ENCODE results near the gene EPHA5. TPM values are rescaled to one million over a fixed set of nuclear protein-coding genes. Genes with fewer than 3 reads are reported as not detected.

The EPHA5 gene
- total RNA-seq, 1 donor from 2014 or later: 1.2 TPM

GRCh38 chr4:65341557-65341956, 328.7 kb downstream of the EPHA5 start:
- no peaks in the 10 kb centered on the region for H3K79me2 ChIP-seq (ENCODE audit: insufficient read depth, low read length)
- DNase-seq (ENCODE audit: low read depth) (no peak), FAIRE-seq (no peak)
- H3K9me3 ChIP-seq (ENCODE audit: insufficient read depth, low read depth, low read length): no peaks in the 10 kb centered on the region
- no peak overlapping the region for H2AFZ ChIP-seq (ENCODE audit: low read depth, low read length)
- Mint-ChIP-seq H3K4me1 (ENCODE audit: low read depth, unreplicated experiment) (peaks cover 7% of the 10 kb centered on the region), H3K36me3 (ENCODE audit: low read depth, unreplicated experiment) (no peaks in the 10 kb centered on the region), H3K4me3 (ENCODE audit: unreplicated experiment) (no peak overlapping the region), H3K27ac (ENCODE audit: unreplicated experiment) (no peak overlapping the region), H3K9me3 (ENCODE audit: unreplicated experiment) (peaks cover 2% of the 10 kb centered on the region), H3K27me3 (ENCODE audit: low read depth, unreplicated experiment) (no peaks in the 10 kb centered on the region)
- TF ChIP-seq, protein P1, sequence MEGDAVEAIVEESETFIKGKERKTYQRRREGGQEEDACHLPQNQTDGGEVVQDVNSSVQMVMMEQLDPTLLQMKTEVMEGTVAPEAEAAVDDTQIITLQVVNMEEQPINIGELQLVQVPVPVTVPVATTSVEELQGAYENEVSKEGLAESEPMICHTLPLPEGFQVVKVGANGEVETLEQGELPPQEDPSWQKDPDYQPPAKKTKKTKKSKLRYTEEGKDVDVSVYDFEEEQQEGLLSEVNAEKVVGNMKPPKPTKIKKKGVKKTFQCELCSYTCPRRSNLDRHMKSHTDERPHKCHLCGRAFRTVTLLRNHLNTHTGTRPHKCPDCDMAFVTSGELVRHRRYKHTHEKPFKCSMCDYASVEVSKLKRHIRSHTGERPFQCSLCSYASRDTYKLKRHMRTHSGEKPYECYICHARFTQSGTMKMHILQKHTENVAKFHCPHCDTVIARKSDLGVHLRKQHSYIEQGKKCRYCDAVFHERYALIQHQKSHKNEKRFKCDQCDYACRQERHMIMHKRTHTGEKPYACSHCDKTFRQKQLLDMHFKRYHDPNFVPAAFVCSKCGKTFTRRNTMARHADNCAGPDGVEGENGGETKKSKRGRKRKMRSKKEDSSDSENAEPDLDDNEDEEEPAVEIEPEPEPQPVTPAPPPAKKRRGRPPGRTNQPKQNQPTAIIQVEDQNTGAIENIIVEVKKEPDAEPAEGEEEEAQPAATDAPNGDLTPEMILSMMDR (IDR thresholded peaks at IDR 0.05; ENCODE audit: insufficient read depth, low read depth, low read length): no peak
- TF ChIP-seq EZH2 (IDR thresholded peaks at IDR 0.05; ENCODE audit: insufficient read depth, low read length): no peak
- H3K9ac ChIP-seq (ENCODE audit: low read length): no peak overlapping the region
- no peaks in the 10 kb centered on the region for H3K4me1 ChIP-seq (ENCODE audit: insufficient read depth, low read length)
- H3K4me3 ChIP-seq (ENCODE audit: insufficient read depth, low read depth, low read length): no peak overlapping the region
- no peaks in the 10 kb centered on the region for H3K36me3 ChIP-seq (ENCODE audit: insufficient read depth, low read length)
- H3K27me3 ChIP-seq (ENCODE audit: insufficient read depth, low read length): no peaks in the 10 kb centered on the region
- no peak overlapping the region for H3K4me2 ChIP-seq (ENCODE audit: low read length)
- no peaks in the 10 kb centered on the region for H4K20me1 ChIP-seq (ENCODE audit: insufficient read depth, low read length)
- H3K27ac ChIP-seq (ENCODE audit: low read depth, low read length): no peak overlapping the region

GRCh38 chr4:65340382-65341109, 329.7 kb downstream of the EPHA5 start:
- H3K36me3 Mint-ChIP-seq (ENCODE audit: low read depth, unreplicated experiment): no peaks in the 10 kb centered on the region
- Histone ChIP-seq H4K20me1 (ENCODE audit: insufficient read depth, low read length) (no peaks in the 10 kb centered on the region), H3K9ac (ENCODE audit: low read length) (no peak overlapping the region), H2AFZ (ENCODE audit: low read depth, low read length) (no peak overlapping the region), H3K27me3 (ENCODE audit: insufficient read depth, low read length) (no peaks in the 10 kb centered on the region), H3K4me2 (ENCODE audit: low read length) (no peak overlapping the region), H3K36me3 (ENCODE audit: insufficient read depth, low read length) (no peaks in the 10 kb centered on the region), H3K79me2 (ENCODE audit: insufficient read depth, low read length) (no peaks in the 10 kb centered on the region), H3K4me1 (ENCODE audit: insufficient read depth, low read length) (no peaks in the 10 kb centered on the region), H3K4me3 (ENCODE audit: insufficient read depth, low read depth, low read length) (no peak overlapping the region), H3K27ac (ENCODE audit: low read depth, low read length) (no peak overlapping the region), H3K9me3 (ENCODE audit: insufficient read depth, low read depth, low read length) (no peaks in the 10 kb centered on the region)
- TF ChIP-seq, protein P1 (IDR thresholded peaks at IDR 0.05; ENCODE audit: insufficient read depth, low read depth, low read length): no peak
- no peak for TF ChIP-seq EZH2 (IDR thresholded peaks at IDR 0.05; ENCODE audit: insufficient read depth, low read length)
- H3K27ac Mint-ChIP-seq (ENCODE audit: unreplicated experiment): no peak overlapping the region
- no peak overlapping the region for H3K4me3 Mint-ChIP-seq (ENCODE audit: unreplicated experiment)
- FAIRE-seq (no peak), DNase-seq (ENCODE audit: low read depth) (no peak)
- H3K4me1 Mint-ChIP-seq (ENCODE audit: low read depth, unreplicated experiment): peaks cover 7% of the 10 kb centered on the region
- H3K9me3 Mint-ChIP-seq (ENCODE audit: unreplicated experiment): peaks cover 2% of the 10 kb centered on the region
- H3K27me3 Mint-ChIP-seq (ENCODE audit: low read depth, unreplicated experiment): no peaks in the 10 kb centered on the region

GRCh38 chr4:65337371-65337770, 332.9 kb downstream of the EPHA5 start:
- no peak overlapping the region for H3K4me3 ChIP-seq (ENCODE audit: insufficient read depth, low read depth, low read length)
- no peak overlapping the region for H3K4me3 Mint-ChIP-seq (ENCODE audit: unreplicated experiment)

More at GRCh38 chr4:65337371-65337770, 332.9 kb downstream of the EPHA5 start:
- DNase-seq (ENCODE audit: low read depth): no peak
- no peaks in the 10 kb centered on the region for H3K27me3 Mint-ChIP-seq (ENCODE audit: low read depth, unreplicated experiment)
- Histone ChIP-seq H3K4me2 (ENCODE audit: low read length) (no peak overlapping the region), H3K9me3 (ENCODE audit: insufficient read depth, low read depth, low read length) (no peaks in the 10 kb centered on the region), H3K9ac (ENCODE audit: low read length) (no peak overlapping the region), H3K36me3 (ENCODE audit: insufficient read depth, low read length) (no peaks in the 10 kb centered on the region), H3K4me1 (ENCODE audit: insufficient read depth, low read length) (no peaks in the 10 kb centered on the region), H3K79me2 (ENCODE audit: insufficient read depth, low read length) (no peaks in the 10 kb centered on the region), H4K20me1 (ENCODE audit: insufficient read depth, low read length) (no peaks in the 10 kb centered on the region), H3K27ac (ENCODE audit: low read depth, low read length) (no peak overlapping the region), H2AFZ (ENCODE audit: low read depth, low read length) (no peak overlapping the region), H3K27me3 (ENCODE audit: insufficient read depth, low read length) (no peaks in the 10 kb centered on the region)
- no peaks in the 10 kb centered on the region for H3K36me3 Mint-ChIP-seq (ENCODE audit: low read depth, unreplicated experiment)
- H3K4me1 Mint-ChIP-seq (ENCODE audit: low read depth, unreplicated experiment): peaks cover 7% of the 10 kb centered on the region
- TF ChIP-seq, protein P1 (IDR thresholded peaks at IDR 0.05; ENCODE audit: insufficient read depth, low read depth, low read length): no peak
- no peak for TF ChIP-seq EZH2 (IDR thresholded peaks at IDR 0.05; ENCODE audit: insufficient read depth, low read length)
- H3K9me3 Mint-ChIP-seq (ENCODE audit: unreplicated experiment): no peaks in the 10 kb centered on the region
- no peak for FAIRE-seq
- H3K27ac Mint-ChIP-seq (ENCODE audit: unreplicated experiment): no peak overlapping the region

Data from astrocyte (in vitro differentiated cells and primary cell).